ENCODE data around the gene AGMO.

- no peak for TF ChIP-seq CTCF (optimal IDR thresholded peaks at IDR 0.05 in 1 of 3, IDR thresholded peaks at IDR 0.05 in 1 of 3, conservative IDR thresholded peaks at IDR 0.05 in 1 of 3; ENCODE audit: extremely low read depth in 1 of 3, insufficient read depth in 2 of 3, low read length in 3 of 3)
- no peak for TF ChIP-seq EZH2 (IDR thresholded peaks at IDR 0.05; ENCODE audit: low read length)
Measured at GRCh38 chr7:15215616-15216015, 346.2 kb downstream of the AGMO start.

Data from keratinocyte (primary cell).